Forelimb muscle (tissue), 1 donor: ENCODE measurements around the gene CFAP65. TPM values are rescaled to one million over a fixed set of nuclear protein-coding genes. Genes with fewer than 3 reads are reported as not detected.

Experiments
- DNase-seq: peaks from one replicate; pipeline ENCODE4 v3.0.0-alpha.2; 2013; ENCODE audit warnings: low read depth
- polyA plus RNA-seq: library from polyadenylated mRNA; unstranded; fragments of 120-200 nt; gene quantifications from one replicate; pipeline ENCODE4 v1.2.1, GENCODE V29; 2013; ENCODE audit not compliant: insufficient read length

The CFAP65 gene, protein sequence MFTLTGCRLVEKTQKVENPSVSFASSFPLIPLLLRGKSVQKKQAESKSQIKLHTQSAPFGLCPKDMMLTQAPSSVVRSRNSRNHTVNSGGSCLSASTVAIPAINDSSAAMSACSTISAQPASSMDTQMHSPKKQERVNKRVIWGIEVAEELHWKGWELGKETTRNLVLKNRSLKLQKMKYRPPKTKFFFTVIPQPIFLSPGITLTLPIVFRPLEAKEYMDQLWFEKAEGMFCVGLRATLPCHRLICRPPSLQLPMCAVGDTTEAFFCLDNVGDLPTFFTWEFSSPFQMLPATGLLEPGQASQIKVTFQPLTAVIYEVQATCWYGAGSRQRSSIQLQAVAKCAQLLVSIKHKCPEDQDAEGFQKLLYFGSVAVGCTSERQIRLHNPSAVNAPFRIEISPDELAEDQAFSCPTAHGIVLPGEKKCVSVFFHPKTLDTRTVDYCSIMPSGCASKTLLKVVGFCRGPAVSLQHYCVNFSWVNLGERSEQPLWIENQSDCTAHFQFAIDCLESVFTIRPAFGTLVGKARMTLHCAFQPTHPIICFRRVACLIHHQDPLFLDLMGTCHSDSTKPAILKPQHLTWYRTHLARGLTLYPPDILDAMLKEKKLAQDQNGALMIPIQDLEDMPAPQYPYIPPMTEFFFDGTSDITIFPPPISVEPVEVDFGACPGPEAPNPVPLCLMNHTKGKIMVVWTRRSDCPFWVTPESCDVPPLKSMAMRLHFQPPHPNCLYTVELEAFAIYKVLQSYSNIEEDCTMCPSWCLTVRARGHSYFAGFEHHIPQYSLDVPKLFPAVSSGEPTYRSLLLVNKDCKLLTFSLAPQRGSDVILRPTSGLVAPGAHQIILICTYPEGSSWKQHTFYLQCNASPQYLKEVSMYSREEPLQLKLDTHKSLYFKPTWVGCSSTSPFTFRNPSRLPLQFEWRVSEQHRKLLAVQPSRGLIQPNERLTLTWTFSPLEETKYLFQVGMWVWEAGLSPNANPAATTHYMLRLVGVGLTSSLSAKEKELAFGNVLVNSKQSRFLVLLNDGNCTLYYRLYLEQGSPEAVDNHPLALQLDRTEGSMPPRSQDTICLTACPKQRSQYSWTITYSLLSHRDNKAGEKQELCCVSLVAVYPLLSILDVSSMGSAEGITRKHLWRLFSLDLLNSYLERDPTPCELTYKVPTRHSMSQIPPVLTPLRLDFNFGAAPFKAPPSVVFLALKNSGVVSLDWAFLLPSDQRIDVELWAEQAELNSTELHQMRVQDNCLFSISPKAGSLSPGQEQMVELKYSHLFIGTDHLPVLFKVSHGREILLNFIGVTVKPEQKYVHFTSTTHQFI (N-terminal part only)
- not detected for polyA plus RNA-seq

- DNase-seq, result no peak
Observed at GRCh38 chr2:219041252-219041651, at the start of gene CFAP65. Gene CFAP65, minus strand, starts transcription at chr2:219041516. Its CDS starts 2,468 bp downstream, at chr2:219039048.

- DNase-seq, result no peak
Observed at GRCh38 chr2:219090436-219091299, 49.4 kb upstream of the CFAP65 start.

GRCh38 chr2:219089330-219089729 lies 48.0 kb upstream of the CFAP65 start:
- DNase-seq, result no peak

- DNase-seq, result no peak
Observed at GRCh38 chr2:219087848-219088247, 46.5 kb upstream of the CFAP65 start.

- no peak for DNase-seq
Observed at GRCh38 chr2:219087361-219087760, 46.0 kb upstream of the CFAP65 start.

DNA sequence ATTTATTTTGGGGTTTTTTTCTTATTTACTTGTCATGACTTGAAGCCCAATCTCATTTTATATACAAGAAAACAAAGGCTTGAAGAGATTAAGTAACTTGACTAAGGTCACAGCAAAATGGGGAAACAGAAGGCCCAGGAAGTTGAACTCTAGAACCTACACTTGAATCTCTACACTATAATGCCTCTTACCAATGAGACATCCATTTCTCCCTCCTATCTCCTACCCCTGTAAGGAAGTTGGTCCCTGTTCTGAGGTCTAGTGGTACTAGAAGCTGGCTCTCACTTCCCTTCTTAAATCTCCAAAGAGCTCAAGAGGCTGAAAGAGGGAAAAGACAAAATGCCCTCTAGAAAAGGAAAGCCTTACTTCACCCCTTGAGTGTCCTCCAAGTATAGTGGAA lies 44.9 kb upstream of the CFAP65 start:
- no peak for DNase-seq

DNA sequence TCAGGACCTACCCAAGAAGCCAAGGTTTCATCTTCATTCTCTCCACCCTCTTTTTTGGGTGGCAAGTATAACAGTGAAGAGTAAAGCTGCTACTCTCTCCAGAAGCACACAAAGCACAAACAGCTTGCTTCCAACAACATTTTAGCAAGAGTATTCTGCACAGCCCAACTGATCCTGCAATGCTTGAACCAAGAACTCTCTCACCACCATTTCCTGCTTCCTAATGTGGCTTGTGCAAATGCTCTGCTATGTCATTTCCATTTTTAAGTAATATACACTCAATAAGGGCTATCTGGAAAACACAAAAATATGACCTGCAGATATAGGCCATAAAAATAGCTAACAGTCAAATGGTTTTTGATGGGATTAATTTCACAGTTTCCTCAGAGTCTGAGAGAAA lies 43.5 kb upstream of the CFAP65 start:
- no peak for DNase-seq

- no peak for DNase-seq
Observed at GRCh38 chr2:219082332-219082958, 41.1 kb upstream of the CFAP65 start.

- no peak for DNase-seq
Observed at GRCh38 chr2:219081701-219082331, 40.5 kb upstream of the CFAP65 start.

DNA sequence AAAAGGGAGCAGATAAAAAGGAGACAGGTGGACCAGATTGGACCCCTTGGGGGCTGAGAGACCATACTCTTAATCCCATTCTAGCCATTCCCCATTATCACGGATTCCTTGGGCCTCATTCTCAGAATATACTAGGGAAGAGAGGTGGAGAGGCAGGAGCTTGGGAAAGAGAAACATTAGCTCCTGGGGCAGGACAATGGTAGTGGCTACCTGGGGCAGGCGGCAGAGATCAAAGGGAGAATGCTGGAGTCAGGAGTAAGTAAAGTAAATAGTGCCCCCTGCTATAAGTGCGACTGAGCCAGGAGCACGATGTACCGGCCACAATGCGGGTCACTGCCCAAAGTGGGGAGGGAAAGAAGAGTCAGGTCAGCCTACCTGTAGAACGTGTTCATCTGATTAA lies 39.8 kb upstream of the CFAP65 start:
- no peak for DNase-seq

GRCh38 chr2:219079417-219079816 lies 38.1 kb upstream of the CFAP65 start:
- DNase-seq, result no peak

GRCh38 chr2:219078951-219079350 lies 37.6 kb upstream of the CFAP65 start:
- DNase-seq, result no peak

GRCh38 chr2:219078126-219078525 lies 36.8 kb upstream of the CFAP65 start:
- DNase-seq, result no peak

DNA sequence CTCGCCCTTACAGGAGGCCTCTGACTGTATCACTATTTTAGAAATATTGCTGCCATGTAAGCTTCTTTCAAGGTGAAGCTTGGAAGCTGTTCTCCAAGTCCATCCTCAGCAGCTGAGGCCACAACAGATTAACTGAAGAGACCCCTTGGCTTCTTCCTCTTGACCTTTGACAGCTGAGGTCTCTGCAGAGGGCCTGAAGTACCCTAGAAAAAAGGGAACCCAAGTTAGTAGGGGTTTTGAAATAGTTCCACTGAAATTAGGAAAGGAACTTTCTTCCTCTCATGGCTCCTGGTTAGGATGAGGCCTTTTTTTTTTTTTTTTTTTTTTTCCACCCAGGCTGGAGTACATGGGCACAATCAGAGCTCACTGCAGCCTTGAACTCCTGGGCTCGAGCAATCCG lies 34.9 kb upstream of the CFAP65 start:
- DNase-seq, result no peak

DNA sequence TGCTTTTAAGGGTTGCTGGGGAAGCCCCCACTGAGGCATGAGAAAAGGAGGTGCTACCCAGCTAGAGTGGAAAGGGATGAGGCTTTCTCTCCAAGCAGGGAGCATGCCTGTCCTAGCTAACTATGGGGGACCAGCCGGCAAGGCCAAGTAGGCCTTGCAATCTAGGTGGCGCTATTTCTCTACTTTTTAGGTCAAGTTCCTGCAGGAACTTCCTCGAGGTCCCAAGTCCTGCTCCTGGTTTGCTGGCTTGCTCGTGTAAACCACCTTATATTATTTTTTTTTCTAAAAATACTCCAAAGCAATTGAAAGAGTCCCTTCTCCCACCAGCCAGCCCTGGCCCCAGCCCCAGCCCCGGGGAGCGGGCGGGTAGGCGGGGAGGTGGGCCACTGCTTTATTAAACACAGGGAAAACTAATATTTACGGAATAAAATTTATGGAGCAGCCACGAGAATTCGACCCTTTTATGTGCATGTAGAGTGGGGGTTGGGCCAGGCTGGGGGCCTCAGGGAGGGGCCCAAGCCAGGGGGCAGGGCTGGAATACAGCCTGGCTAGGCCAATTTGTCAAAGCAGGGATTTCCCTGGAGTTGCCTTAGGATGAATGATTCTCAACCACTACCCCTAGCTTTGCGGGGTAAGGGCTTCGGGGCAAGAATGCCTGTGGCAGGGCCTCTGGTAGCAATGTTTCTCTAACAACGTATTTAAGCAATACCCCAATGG lies 32.3 kb upstream of the CFAP65 start:
- no peak for DNase-seq

GRCh38 chr2:219072741-219073250 lies 31.5 kb upstream of the CFAP65 start:
- no peak for DNase-seq

DNA sequence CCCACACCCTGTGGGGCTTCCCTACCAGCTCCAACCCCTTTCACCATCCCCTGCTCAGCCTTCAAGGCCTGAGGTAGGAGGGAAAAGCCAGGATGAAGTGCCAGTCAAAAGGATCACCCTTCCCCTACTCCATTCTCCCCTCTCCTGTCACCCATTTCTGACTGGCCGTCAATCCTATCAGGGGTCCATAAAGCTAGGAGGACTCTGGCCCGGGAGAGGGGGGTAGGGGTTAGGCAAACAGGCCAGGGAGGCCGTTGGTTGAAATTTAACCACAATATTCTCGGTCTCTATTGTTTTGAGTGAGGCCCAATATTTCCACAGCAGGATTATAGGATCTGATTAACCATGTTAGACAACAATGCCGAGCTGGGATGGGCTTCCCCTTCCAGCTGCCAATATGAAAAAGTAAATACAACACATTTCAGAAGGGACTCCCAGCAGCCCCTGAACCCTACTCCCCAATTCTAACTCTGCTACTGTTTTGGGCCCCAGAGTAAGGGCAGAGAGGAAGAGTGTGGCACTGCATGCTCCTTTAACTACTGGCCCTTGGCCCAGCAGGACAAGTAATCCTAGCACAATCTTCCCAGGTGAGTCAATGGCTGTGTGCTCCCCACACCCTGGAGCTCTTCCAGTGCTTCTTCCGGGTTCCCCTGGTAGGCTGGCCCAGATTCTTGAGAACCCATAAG lies 30.0 kb upstream of the CFAP65 start:
- DNase-seq, result no peak

DNA sequence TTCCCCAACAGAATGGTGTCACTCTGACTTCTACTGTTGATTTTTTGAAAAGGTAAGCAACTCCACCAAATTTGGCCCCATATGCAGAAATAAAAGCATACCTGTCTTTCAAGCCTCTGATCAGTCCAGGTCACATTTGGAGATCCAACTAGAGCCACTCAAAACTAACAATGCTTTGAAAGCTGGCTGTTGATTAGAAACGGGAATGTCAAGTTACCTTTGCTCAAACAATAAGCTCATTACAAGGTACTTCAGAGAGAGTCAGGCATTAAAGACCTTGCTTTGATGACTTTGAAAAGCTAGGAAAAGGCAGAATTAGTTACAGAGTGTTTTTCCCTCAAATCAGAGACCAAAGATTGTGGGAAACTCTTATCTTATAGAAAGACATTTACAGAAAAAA lies 24.2 kb upstream of the CFAP65 start:
- DNase-seq, result no peak
